ENCODE data around the gene PTCH2. TPM values are rescaled to one million over a fixed set of nuclear protein-coding genes. Genes with fewer than 3 reads are reported as not detected.
"Not testable (repeated sequence)": the region's sequence is repeated elsewhere in the genome, so short reads cannot be mapped to it uniquely, and the experiment has no call there.

The PTCH2 gene
- total RNA-seq, 1 experiment from 2014 or later = 0.83 TPM

- no peaks in the 10 kb centered on the region for H3K4me1 ChIP-seq (replicated peaks; ENCODE audit: insufficient read depth)
- H2AFZ ChIP-seq = no peak overlapping the region
- no peaks in the 10 kb centered on the region for H4K20me1 ChIP-seq (ENCODE audit: insufficient read depth)
- no TSS peak for BruUV-seq (replicated peaks)
- H3K27me3 ChIP-seq (ENCODE audit: insufficient read depth, low read depth) = no peaks in the 10 kb centered on the region
- H3K79me2 ChIP-seq (ENCODE audit: low read depth) = no peaks in the 10 kb centered on the region
- CTCF ChIA-PET = no interaction called here
- H3K4me2 ChIP-seq = no peak overlapping the region
- POLR2A ChIA-PET (ENCODE audit: unreplicated experiment) = no interaction called here
- no peaks in the 10 kb centered on the region for H3K36me3 ChIP-seq (ENCODE audit: low read depth)
- no peak overlapping the region for H3K4me3 ChIP-seq
- TF ChIP-seq CTCF (conservative IDR thresholded peaks at IDR 0.05) (no peak), EZH2 (IDR thresholded peaks at IDR 0.05; ENCODE audit: low read depth) (no peak)
- no peaks in the 10 kb centered on the region for H3F3A ChIP-seq (ENCODE audit: insufficient read depth, low read depth)
- H3K9me3 ChIP-seq (ENCODE audit: insufficient read depth, low read depth) = no peaks in the 10 kb centered on the region
- H3K27ac ChIP-seq = no peak overlapping the region
- no peaks in the 10 kb centered on the region for H3K9me2 ChIP-seq (ENCODE audit: insufficient read depth)
- DNase-seq = no peak
- intact Hi-C loops (cut with micrococcal nuclease; ENCODE audit: unreplicated experiment) = no loop called here
Observed at GRCh38 chr1:44842486-44842861, 579 bp downstream of the PTCH2 start.

GRCh38 chr1:44839576-44839975, 3.5 kb downstream of the PTCH2 start:
- Histone ChIP-seq H3K9me3 (ENCODE audit: insufficient read depth, low read depth) (no peaks in the 10 kb centered on the region), H2AFZ (no peak overlapping the region), H3K9me2 (ENCODE audit: insufficient read depth) (no peaks in the 10 kb centered on the region), H3K4me1 (replicated peaks; ENCODE audit: insufficient read depth) (no peaks in the 10 kb centered on the region), H3K27me3 (ENCODE audit: insufficient read depth, low read depth) (no peaks in the 10 kb centered on the region), H3K79me2 (ENCODE audit: low read depth) (no peaks in the 10 kb centered on the region), H3K27ac (no peak overlapping the region), H3K4me3 (no peak overlapping the region), H3K36me3 (ENCODE audit: low read depth) (no peaks in the 10 kb centered on the region), H3F3A (ENCODE audit: insufficient read depth, low read depth) (peaks cover 4% of the 10 kb centered on the region), H3K4me2 (no peak overlapping the region), H4K20me1 (ENCODE audit: insufficient read depth) (no peaks in the 10 kb centered on the region)
- intact Hi-C loops (cut with micrococcal nuclease; ENCODE audit: unreplicated experiment) = loop anchor here (5.0 kb wide), 2 partner anchors 648 to 733 kb away; no protein-coding TSS in a partner anchor
- no peak for TF ChIP-seq CTCF (conservative IDR thresholded peaks at IDR 0.05)
- TF ChIP-seq EZH2 (IDR thresholded peaks at IDR 0.05; ENCODE audit: low read depth) = no peak
- ChIA-PET POLR2A (ENCODE audit: unreplicated experiment) (no interaction called here), CTCF (no interaction called here)
- DNase-seq = no peak
- BruUV-seq (replicated peaks) = no TSS peak

- CTCF ChIA-PET; H3K4me3 ChIP-seq; H3K4me1 ChIP-seq (replicated peaks; ENCODE audit: insufficient read depth); H3K27me3 ChIP-seq (ENCODE audit: insufficient read depth, low read depth); H2AFZ ChIP-seq; H3K79me2 ChIP-seq (ENCODE audit: low read depth); H3K4me2 ChIP-seq; H3K27ac ChIP-seq; BruUV-seq (replicated peaks); H3K9me2 ChIP-seq (ENCODE audit: insufficient read depth); H3K36me3 ChIP-seq (ENCODE audit: low read depth); DNase-seq; H3K9me3 ChIP-seq (ENCODE audit: insufficient read depth, low read depth); H4K20me1 ChIP-seq (ENCODE audit: insufficient read depth); H3F3A ChIP-seq (ENCODE audit: insufficient read depth, low read depth): not testable (repeated sequence)
- intact Hi-C loops (cut with micrococcal nuclease; ENCODE audit: unreplicated experiment) = loop anchor here (5.0 kb wide), 2 partner anchors 649 to 734 kb away; no protein-coding TSS in a partner anchor
- POLR2A ChIA-PET (ENCODE audit: unreplicated experiment) = interaction anchor here (0.6 kb wide), 1 partner anchor 107 kb away, joined by 12 read pairs; no protein-coding TSS in a partner anchor
Observed at GRCh38 chr1:44838294-44838693, 4.8 kb downstream of the PTCH2 start.
